OCI-LY7 (cell line): Measurements from ENCODE around the gene PPP4R2.

ENCODE experiments used
- EZH2phosphoT487 ChIP-seq: fragments of 200-600 bp; sonication (generic); IDR thresholded peaks from 2 replicates; pipeline ENCODE4 v1.6.1; 2018; ENCODE audit warnings: low read depth, borderline replicate concordance, mild to moderate bottlenecking, mixed run types, antibody characterized with exemption, low read length, moderate library complexity, mixed read lengths
- TF ChIP-seq, protein P1 (sequence below): fragments of 200-600 bp; sonication (generic); conservative IDR thresholded peaks from 2 replicates; pipeline ENCODE4 v1.5.1; 2014; ENCODE audit warnings: mild to moderate bottlenecking, antibody characterized with exemption, low read length, moderate library complexity, mixed read lengths

DNA sequence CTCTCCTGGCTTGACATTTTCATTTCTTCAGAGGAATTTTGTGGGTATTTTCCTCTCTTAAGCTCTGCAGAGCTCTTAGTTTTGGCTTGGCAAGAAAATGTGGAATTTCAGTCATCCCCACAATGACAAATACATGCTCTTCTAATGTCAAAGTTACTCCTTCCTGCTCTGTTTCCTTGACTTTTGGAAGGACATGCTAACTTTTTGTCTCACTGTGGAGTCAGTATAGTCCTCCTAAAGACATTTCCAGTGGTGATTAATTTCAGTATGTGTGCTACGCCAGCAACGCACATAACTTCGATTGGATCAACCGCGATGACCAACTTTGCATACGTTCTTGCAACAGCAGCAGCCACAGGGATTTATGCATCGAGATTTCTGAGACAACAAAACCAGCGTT is 78.2 kb downstream of the PPP4R2 start:
- TF ChIP-seq, protein P1, sequence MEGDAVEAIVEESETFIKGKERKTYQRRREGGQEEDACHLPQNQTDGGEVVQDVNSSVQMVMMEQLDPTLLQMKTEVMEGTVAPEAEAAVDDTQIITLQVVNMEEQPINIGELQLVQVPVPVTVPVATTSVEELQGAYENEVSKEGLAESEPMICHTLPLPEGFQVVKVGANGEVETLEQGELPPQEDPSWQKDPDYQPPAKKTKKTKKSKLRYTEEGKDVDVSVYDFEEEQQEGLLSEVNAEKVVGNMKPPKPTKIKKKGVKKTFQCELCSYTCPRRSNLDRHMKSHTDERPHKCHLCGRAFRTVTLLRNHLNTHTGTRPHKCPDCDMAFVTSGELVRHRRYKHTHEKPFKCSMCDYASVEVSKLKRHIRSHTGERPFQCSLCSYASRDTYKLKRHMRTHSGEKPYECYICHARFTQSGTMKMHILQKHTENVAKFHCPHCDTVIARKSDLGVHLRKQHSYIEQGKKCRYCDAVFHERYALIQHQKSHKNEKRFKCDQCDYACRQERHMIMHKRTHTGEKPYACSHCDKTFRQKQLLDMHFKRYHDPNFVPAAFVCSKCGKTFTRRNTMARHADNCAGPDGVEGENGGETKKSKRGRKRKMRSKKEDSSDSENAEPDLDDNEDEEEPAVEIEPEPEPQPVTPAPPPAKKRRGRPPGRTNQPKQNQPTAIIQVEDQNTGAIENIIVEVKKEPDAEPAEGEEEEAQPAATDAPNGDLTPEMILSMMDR, result no peak
- TF ChIP-seq EZH2phosphoT487, result no peak
